HEK293T (cell line): ENCODE results near the gene SH3TC1.

ENCODE experiments used
- BHLHE40 ChIP-seq: fragments of 450-650 bp; IDR thresholded peaks from 2 replicates; pipeline ENCODE4 v1.6.1; 2016; ENCODE audit warnings: mild to moderate bottlenecking, moderate library complexity, borderline replicate concordance
- CTBP1 ChIP-seq: fragments of 450-650 bp; IDR thresholded peaks from 2 replicates; pipeline ENCODE4 v1.6.1; 2016; ENCODE audit warnings: borderline replicate concordance
- ELF4 ChIP-seq: fragments of 450-650 bp; IDR thresholded peaks from 2 replicates; pipeline ENCODE4 v1.6.1; 2017; ENCODE audit warnings: antibody characterized with exemption
- FOXA1 ChIP-seq: fragments of 450-650 bp; IDR thresholded peaks from 2 replicates; pipeline ENCODE4 v1.6.1; 2016; ENCODE audit warnings: mild to moderate bottlenecking
- FOXK2 ChIP-seq: fragments of 450-650 bp; IDR thresholded peaks from 2 replicates; pipeline ENCODE4 v1.6.1; 2016; ENCODE audit warnings: mild to moderate bottlenecking
- FOXM1 ChIP-seq: fragments of 450-650 bp; IDR thresholded peaks from 2 replicates; pipeline ENCODE4 v1.6.1; 2017; ENCODE audit warnings: mild to moderate bottlenecking, borderline replicate concordance
- HDGF ChIP-seq: fragments of 450-650 bp; IDR thresholded peaks from 2 replicates; pipeline ENCODE4 v1.6.1; 2017; ENCODE audit warnings: antibody characterized with exemption, borderline replicate concordance
- L3MBTL2 ChIP-seq: fragments of 450-650 bp; conservative IDR thresholded peaks from 2 replicates; pipeline ENCODE4 v1.6.1; 2016; ENCODE audit warnings: mild to moderate bottlenecking
- LEF1 ChIP-seq: fragments of 450-650 bp; IDR thresholded peaks from 2 replicates; pipeline ENCODE4 v1.6.1; 2017; ENCODE audit warnings: mild to moderate bottlenecking, borderline replicate concordance
- NFRKB ChIP-seq: fragments of 450-650 bp; IDR thresholded peaks from 2 replicates; pipeline ENCODE4 v1.6.1; 2016; ENCODE audit warnings: mild to moderate bottlenecking, moderate library complexity
- PKNOX1 ChIP-seq: fragments of 450-650 bp; IDR thresholded peaks from 2 replicates; pipeline ENCODE4 v1.6.1; 2016
- SP1 ChIP-seq: fragments of 450-650 bp; IDR thresholded peaks from 2 replicates; pipeline ENCODE4 v1.6.1; 2017
- SUZ12 ChIP-seq: fragments of 450-650 bp; IDR thresholded peaks from 2 replicates; pipeline ENCODE4 v1.6.1; 2016; ENCODE audit warnings: mild to moderate bottlenecking
- TARDBP ChIP-seq: fragments of 450-650 bp; IDR thresholded peaks from 2 replicates; pipeline ENCODE4 v1.6.1; 2016

GRCh38 chr4:8170341-8170740 is 28.7 kb upstream of the SH3TC1 start:
- no peak for TF ChIP-seq SP1
- no peak for TF ChIP-seq BHLHE40
- no peak for TF ChIP-seq TARDBP
- TF ChIP-seq HDGF, result no peak
- no peak for TF ChIP-seq LEF1
- TF ChIP-seq FOXM1, result no peak
- no peak for TF ChIP-seq SUZ12
- TF ChIP-seq L3MBTL2, result no peak
- no peak for TF ChIP-seq FOXA1
- TF ChIP-seq ELF4, result no peak
- no peak for TF ChIP-seq CTBP1
- no peak for TF ChIP-seq NFRKB
- TF ChIP-seq FOXK2, result no peak
- no peak for TF ChIP-seq PKNOX1
